22Rv1 (cell line): Measurements from ENCODE around the gene MAU2.

ENCODE experiments used
- H3K27ac ChIP-seq: fragments of 450-650 bp; 2 replicates; pipeline ENCODE4 v1.5.1; 2017
- CTCF ChIP-seq: fragments of 450-650 bp; IDR thresholded peaks from 2 replicates; pipeline ENCODE4 v1.5.1; 2017; ENCODE audit warnings: mild to moderate bottlenecking
- ZFX ChIP-seq: fragments of 450-650 bp; IDR thresholded peaks from 2 replicates; pipeline ENCODE4 v1.6.1; 2017; ENCODE audit warnings: antibody characterized with exemption, borderline replicate concordance

MAU2 gene

GRCh38 chr19:19403373-19403901, 82.8 kb downstream of the MAU2 start:
- no peak overlapping the region for H3K27ac ChIP-seq
- TF ChIP-seq CTCF: no peak
- TF ChIP-seq ZFX: no peak

GRCh38 chr19:19404879-19405860, 84.5 kb downstream of the MAU2 start, which contains the start of gene GATAD2A:
Gene GATAD2A, plus strand, starts transcription at chr19:19405675. Its CDS starts 59,671 bp downstream, at chr19:19465346.
- peak within 1 kb of the TSS; percentile 81 for H3K27ac ChIP-seq

GRCh38 chr19:19405971-19406877, 85.6 kb downstream of the MAU2 start:
- no peak for TF ChIP-seq ZFX
- no peak for TF ChIP-seq CTCF

More at GRCh38 chr19:19404879-19405860, 84.5 kb downstream of the MAU2 start, which contains the start of gene GATAD2A:
- TF ChIP-seq ZFX (no peak), CTCF (peak; percentile 60)

GRCh38 chr19:19406878-19407632, 86.4 kb downstream of the MAU2 start:
- H3K27ac ChIP-seq: peak overlapping the region; percentile 81

More at GRCh38 chr19:19405971-19406877, 85.6 kb downstream of the MAU2 start:
- H3K27ac ChIP-seq: peak overlapping the region; percentile 81

GRCh38 chr19:19407633-19407930, 87.0 kb downstream of the MAU2 start:
- H3K27ac ChIP-seq: peak overlapping the region; percentile 81
- TF ChIP-seq CTCF (no peak), ZFX (no peak)

More at GRCh38 chr19:19406878-19407632, 86.4 kb downstream of the MAU2 start:
- no peak for TF ChIP-seq ZFX
- TF ChIP-seq CTCF: peak; percentile 71
